Coronary artery (tissue), 2 donors: ENCODE data around the gene EME2.

Experiments
- DNase-seq: peaks from one replicate; pipeline ENCODE4 v3.0.0-alpha.2; 2017; ENCODE audit warnings: low spot score
- H3K27ac ChIP-seq, 2 donors: fragments of 200-600 bp; sonication (generic); one replicate each; pipeline ENCODE4 v1.5.1; 2016 to 2019
- H3K4me3 ChIP-seq: fragments of 200-600 bp; sonication (generic); 2 replicates; pipeline ENCODE4 v1.5.1; 2016; ENCODE audit warnings: mild to moderate bottlenecking, moderate library complexity
- CTCF ChIP-seq: fragments of 200-600 bp; sonication (generic); IDR thresholded peaks from one replicate; pipeline ENCODE4 v1.5.1; 2019; ENCODE audit warnings: antibody characterized with exemption

Gene EME2

GRCh38 chr16:1757714-1758461 lies 14.7 kb upstream of the EME2 start:
- no peak overlapping the region for H3K4me3 ChIP-seq
- H3K27ac ChIP-seq, result no peak overlapping the region
- TF ChIP-seq CTCF, result no peak
- no peak for DNase-seq

GRCh38 chr16:1758923-1759322 lies 13.7 kb upstream of the EME2 start:
- TF ChIP-seq CTCF, result no peak
- Histone ChIP-seq H3K27ac (no peak overlapping the region), H3K4me3 (no peak overlapping the region)
- no peak for DNase-seq

- DNase-seq, result no peak
- TF ChIP-seq CTCF, result no peak
- H3K27ac ChIP-seq, result no peak overlapping the region
- H3K4me3 ChIP-seq, result no peak overlapping the region
Measured at GRCh38 chr16:1759511-1759910, 13.1 kb upstream of the EME2 start.

GRCh38 chr16:1760911-1761310 lies 11.7 kb upstream of the EME2 start:
- H3K27ac ChIP-seq, result no peak overlapping the region
- H3K4me3 ChIP-seq, result no peak overlapping the region
- no peak for DNase-seq
- TF ChIP-seq CTCF, result no peak

GRCh38 chr16:1761751-1762150 lies 10.9 kb upstream of the EME2 start:
- H3K27ac ChIP-seq, result no peak overlapping the region
- no peak for TF ChIP-seq CTCF
- DNase-seq, result no peak
- H3K4me3 ChIP-seq, result no peak overlapping the region

GRCh38 chr16:1762196-1762878 lies 10.3 kb upstream of the EME2 start:
- Histone ChIP-seq H3K4me3 (no peak overlapping the region), H3K27ac (no peak overlapping the region)
- TF ChIP-seq CTCF, result no peak
- DNase-seq, result no peak
